CD8-positive, alpha-beta memory T cell (primary cell): ENCODE measurements around the gene ALCAM. TPM values are rescaled to one million over a fixed set of nuclear protein-coding genes. Genes with fewer than 3 reads are reported as not detected.

ENCODE experiments used
- CTCF ChIA-PET: fragments of 350-600 bp; sonication (Branson Sonifier 250); formaldehyde crosslinking; loops from one replicate; lab custom pipeline; 2021; ENCODE audit warnings: antibody characterized with exemption; lab: Charles Lee
- POLR2A ChIA-PET: fragments of 350-600 bp; sonication (Branson Sonifier 250); formaldehyde crosslinking; loops from one replicate; lab custom pipeline; 2021; ENCODE audit warnings: antibody characterized with exemption; lab: Charles Lee
- DNase-seq, 5 donors: peaks; one replicate each; pipeline versions ENCODE4 v3.0.0 to v3.0.0-alpha.2; 2020 to 2022; ENCODE audit warnings: mixed read lengths in 1 of 5
- H3K27ac ChIP-seq: one replicate; pipeline ENCODE4 v1.7.0; 2013; ENCODE audit warnings: low read depth, mild to moderate bottlenecking, low read length, moderate library complexity
- H3K27me3 ChIP-seq: 2 replicates; pipeline ENCODE4 v1.7.0; 2013; ENCODE audit warnings: low read length, mild to moderate bottlenecking; ENCODE audit not compliant: insufficient read depth, poor library complexity, severe bottlenecking
- H3K36me3 ChIP-seq: 2 replicates; pipeline ENCODE4 v1.7.0; 2013; ENCODE audit warnings: mild to moderate bottlenecking, low read length, moderate library complexity; ENCODE audit not compliant: insufficient read depth
- H3K4me1 ChIP-seq: 2 replicates; pipeline ENCODE4 v1.7.0; 2013; ENCODE audit warnings: mild to moderate bottlenecking, low read length, moderate library complexity; ENCODE audit not compliant: insufficient read depth
- H3K4me3 ChIP-seq: 2 replicates; pipeline ENCODE4 v1.7.0; 2013; ENCODE audit warnings: mild to moderate bottlenecking, low read length
- H3K9me3 ChIP-seq: 2 replicates; pipeline ENCODE4 v1.7.0; 2013; ENCODE audit warnings: mild to moderate bottlenecking, low read length
- H3K27ac Mint-ChIP-seq, 8 donors: one replicate each; pipeline ENCODE4 v1.8.0; 2020 to 2021; ENCODE audit warnings: mixed read lengths in 8 of 8, mild to moderate bottlenecking in 6 of 8, inconsistent platforms in 3 of 8, moderate library complexity in 3 of 8
- H3K27me3 Mint-ChIP-seq, 2 donors: one replicate each; pipeline ENCODE4 v1.8.0; 2020 to 2021; ENCODE audit warnings: mixed read lengths in 2 of 2, mild to moderate bottlenecking in 1 of 2, moderate library complexity in 1 of 2
- H3K36me3 Mint-ChIP-seq, 3 donors: one replicate each; pipeline ENCODE4 v1.8.0; 2020 to 2021; ENCODE audit warnings: mixed read lengths in 3 of 3, inconsistent platforms in 1 of 3, mild to moderate bottlenecking in 1 of 3
- H3K4me1 Mint-ChIP-seq, 3 donors: one replicate each; pipeline ENCODE4 v1.8.0; 2020 to 2021; ENCODE audit warnings: mixed read lengths in 3 of 3, inconsistent platforms in 1 of 3, mild to moderate bottlenecking in 1 of 3
- H3K4me3 Mint-ChIP-seq, 7 donors: one replicate each; pipeline ENCODE4 v1.8.0; 2020 to 2021; ENCODE audit warnings: mixed read lengths in 7 of 7, mild to moderate bottlenecking in 6 of 7, moderate library complexity in 4 of 7, inconsistent platforms in 2 of 7
- H3K9me3 Mint-ChIP-seq, 5 donors: one replicate each; pipeline ENCODE4 v1.8.0; 2020 to 2022; ENCODE audit warnings: mixed read lengths in 5 of 5, mild to moderate bottlenecking in 3 of 5, moderate library complexity in 2 of 5, inconsistent platforms in 1 of 5
- polyA plus RNA-seq: library from polyadenylated mRNA; unstranded; fragments of 300-500 nt; fragmentation: Illumina TruSeq; gene quantifications from one replicate; pipeline ENCODE4 v1.2.3, GENCODE V29; 2021
- total RNA-seq, 2 experiments: library from RNA; stranded (reverse); gene quantifications; one replicate each; pipeline ENCODE4 v1.2.3, GENCODE V29; 2021

Gene ALCAM
- total and polyA plus RNA-seq, 3 experiments from 2014 or later, result 6.4 to 26.9 (median 26.1) TPM

GRCh38 chr3:105448338-105448982 is 81.8 kb downstream of the ALCAM start:
- no peak overlapping the region for H3K4me3 ChIP-seq
- POLR2A ChIA-PET, result no interaction called here
- no peaks in the 10 kb centered on the region for H3K4me1 ChIP-seq
- Mint-ChIP-seq H3K4me1 (no peaks in the 10 kb centered on the region), H3K4me3 (no peak overlapping the region), H3K27me3 (no peaks in the 10 kb centered on the region), H3K36me3 (peaks cover 0 to 20% (median 4%) of the 10 kb centered on the region in 3 donors), H3K9me3 (no peaks in the 10 kb centered on the region), H3K27ac (no peak overlapping the region)
- H3K36me3 ChIP-seq, result no peaks in the 10 kb centered on the region
- DNase-seq, result no peak
- CTCF ChIA-PET, result interaction anchor here (0.8 to 1.1 kb wide), 2 partner anchors 9 to 17 kb away, joined by 3 to 4 read pairs; no protein-coding TSS in a partner anchor
- no peaks in the 10 kb centered on the region for H3K27me3 ChIP-seq
- no peaks in the 10 kb centered on the region for H3K9me3 ChIP-seq
- no peak overlapping the region for H3K27ac ChIP-seq

- H3K9me3 ChIP-seq, result no peaks in the 10 kb centered on the region
- H3K27ac ChIP-seq, result no peak overlapping the region
- Mint-ChIP-seq H3K9me3 (no peaks in the 10 kb centered on the region), H3K4me3 (no peak overlapping the region), H3K27me3 (no peaks in the 10 kb centered on the region), H3K4me1 (no peaks in the 10 kb centered on the region), H3K27ac (no peak overlapping the region), H3K36me3 (peaks cover 0 to 20% (median 4%) of the 10 kb centered on the region in 3 donors)
- DNase-seq, result no peak
- no peaks in the 10 kb centered on the region for H3K27me3 ChIP-seq
- no peaks in the 10 kb centered on the region for H3K36me3 ChIP-seq
- ChIA-PET POLR2A (no interaction called here), CTCF (interaction anchor here (1.1 kb wide), 1 partner anchor 16 kb away, joined by 4 read pairs; no protein-coding TSS in a partner anchor)
- H3K4me3 ChIP-seq, result no peak overlapping the region
- no peaks in the 10 kb centered on the region for H3K4me1 ChIP-seq
Observed at GRCh38 chr3:105449414-105449813, 82.7 kb downstream of the ALCAM start.

GRCh38 chr3:105456017-105456416 is 89.3 kb downstream of the ALCAM start:
- POLR2A ChIA-PET, result no interaction called here
- Mint-ChIP-seq H3K27ac (no peak overlapping the region), H3K9me3 (no peaks in the 10 kb centered on the region), H3K36me3 (peaks cover 0 to 16% (median 3%) of the 10 kb centered on the region in 3 donors), H3K4me3 (no peak overlapping the region), H3K4me1 (no peaks in the 10 kb centered on the region), H3K27me3 (no peaks in the 10 kb centered on the region)
- Histone ChIP-seq H3K9me3 (no peaks in the 10 kb centered on the region), H3K27me3 (no peaks in the 10 kb centered on the region), H3K4me1 (no peaks in the 10 kb centered on the region), H3K36me3 (no peaks in the 10 kb centered on the region), H3K4me3 (no peak overlapping the region), H3K27ac (no peak overlapping the region)
- CTCF ChIA-PET, result no interaction called here
- DNase-seq, result no peak

- no peaks in the 10 kb centered on the region for H3K27me3 Mint-ChIP-seq
- H3K36me3 Mint-ChIP-seq, result peaks cover 0 to 2% (median 0%) of the 10 kb centered on the region in 3 donors
- H3K4me1 ChIP-seq, result no peaks in the 10 kb centered on the region
- no peaks in the 10 kb centered on the region for H3K36me3 ChIP-seq
- no peak overlapping the region for H3K4me3 ChIP-seq
- no peak for DNase-seq
- H3K27me3 ChIP-seq, result no peaks in the 10 kb centered on the region
- H3K27ac Mint-ChIP-seq, result no peak overlapping the region
- POLR2A ChIA-PET, result no interaction called here
- CTCF ChIA-PET, result no interaction called here
- H3K9me3 ChIP-seq, result no peaks in the 10 kb centered on the region
- H3K27ac ChIP-seq, result no peak overlapping the region
- H3K9me3 Mint-ChIP-seq, result no peaks in the 10 kb centered on the region
- H3K4me3 Mint-ChIP-seq, result no peak overlapping the region
- no peaks in the 10 kb centered on the region for H3K4me1 Mint-ChIP-seq
Observed at GRCh38 chr3:105458518-105459215, 92.0 kb downstream of the ALCAM start.

- no peaks in the 10 kb centered on the region for H3K4me1 ChIP-seq
- no peak for DNase-seq
- H3K36me3 ChIP-seq, result no peaks in the 10 kb centered on the region
- no peak overlapping the region for H3K4me3 ChIP-seq
- Mint-ChIP-seq H3K27ac (no peak overlapping the region), H3K4me1 (no peaks in the 10 kb centered on the region), H3K9me3 (no peaks in the 10 kb centered on the region), H3K27me3 (no peaks in the 10 kb centered on the region), H3K36me3 (no peaks in the 10 kb centered on the region), H3K4me3 (no peak overlapping the region)
- H3K27me3 ChIP-seq, result no peaks in the 10 kb centered on the region
- no peaks in the 10 kb centered on the region for H3K9me3 ChIP-seq
- ChIA-PET CTCF (no interaction called here), POLR2A (no interaction called here)
- H3K27ac ChIP-seq, result no peak overlapping the region
Observed at GRCh38 chr3:105459566-105460290, 93.0 kb downstream of the ALCAM start.

GRCh38 chr3:105463620-105464019 is 96.9 kb downstream of the ALCAM start:
- Mint-ChIP-seq H3K4me3 (no peak overlapping the region), H3K9me3 (no peaks in the 10 kb centered on the region), H3K27ac (no peak overlapping the region), H3K4me1 (no peaks in the 10 kb centered on the region), H3K36me3 (no peaks in the 10 kb centered on the region), H3K27me3 (no peaks in the 10 kb centered on the region)
- CTCF ChIA-PET, result no interaction called here
- no peak for DNase-seq
- H3K4me1 ChIP-seq, result no peaks in the 10 kb centered on the region
- no peak overlapping the region for H3K4me3 ChIP-seq
- no peaks in the 10 kb centered on the region for H3K36me3 ChIP-seq
- H3K27me3 ChIP-seq, result no peaks in the 10 kb centered on the region
- no peaks in the 10 kb centered on the region for H3K9me3 ChIP-seq
- POLR2A ChIA-PET, result no interaction called here
- no peak overlapping the region for H3K27ac ChIP-seq

GRCh38 chr3:105465251-105465853 is 98.6 kb downstream of the ALCAM start:
- Mint-ChIP-seq H3K4me1 (no peaks in the 10 kb centered on the region), H3K36me3 (no peaks in the 10 kb centered on the region), H3K9me3 (no peaks in the 10 kb centered on the region), H3K27me3 (no peaks in the 10 kb centered on the region), H3K4me3 (no peak overlapping the region), H3K27ac (no peak overlapping the region)
- ChIA-PET POLR2A (no interaction called here), CTCF (interaction anchor here (1.1 kb wide), 1 partner anchor 16 kb away, joined by 4 read pairs; no protein-coding TSS in a partner anchor)
- Histone ChIP-seq H3K9me3 (no peaks in the 10 kb centered on the region), H3K4me1 (no peaks in the 10 kb centered on the region), H3K27me3 (no peaks in the 10 kb centered on the region), H3K4me3 (no peak overlapping the region), H3K36me3 (no peaks in the 10 kb centered on the region), H3K27ac (no peak overlapping the region)
- DNase-seq, result no peak

GRCh38 chr3:105466072-105466471 is 99.4 kb downstream of the ALCAM start:
- no peaks in the 10 kb centered on the region for H3K36me3 Mint-ChIP-seq
- Histone ChIP-seq H3K4me3 (no peak overlapping the region), H3K9me3 (no peaks in the 10 kb centered on the region), H3K36me3 (no peaks in the 10 kb centered on the region), H3K4me1 (no peaks in the 10 kb centered on the region), H3K27me3 (no peaks in the 10 kb centered on the region), H3K27ac (no peak overlapping the region)
- no peak overlapping the region for H3K4me3 Mint-ChIP-seq
- no peak overlapping the region for H3K27ac Mint-ChIP-seq
- no peaks in the 10 kb centered on the region for H3K4me1 Mint-ChIP-seq
- ChIA-PET POLR2A (no interaction called here), CTCF (no interaction called here)
- H3K9me3 Mint-ChIP-seq, result no peaks in the 10 kb centered on the region
- no peak for DNase-seq
- no peaks in the 10 kb centered on the region for H3K27me3 Mint-ChIP-seq
